Hepatic stellate cell (primary cell): ENCODE measurements around the gene GRIN1.
"Not testable (repeated sequence)": the region's sequence is repeated elsewhere in the genome, so short reads cannot be mapped to it uniquely, and the experiment has no call there.

Experiments
- DNase-seq: peaks from one replicate; pipeline ENCODE4 v3.0.0; 2011; ENCODE audit warnings: low spot score

The GRIN1 gene

DNA sequence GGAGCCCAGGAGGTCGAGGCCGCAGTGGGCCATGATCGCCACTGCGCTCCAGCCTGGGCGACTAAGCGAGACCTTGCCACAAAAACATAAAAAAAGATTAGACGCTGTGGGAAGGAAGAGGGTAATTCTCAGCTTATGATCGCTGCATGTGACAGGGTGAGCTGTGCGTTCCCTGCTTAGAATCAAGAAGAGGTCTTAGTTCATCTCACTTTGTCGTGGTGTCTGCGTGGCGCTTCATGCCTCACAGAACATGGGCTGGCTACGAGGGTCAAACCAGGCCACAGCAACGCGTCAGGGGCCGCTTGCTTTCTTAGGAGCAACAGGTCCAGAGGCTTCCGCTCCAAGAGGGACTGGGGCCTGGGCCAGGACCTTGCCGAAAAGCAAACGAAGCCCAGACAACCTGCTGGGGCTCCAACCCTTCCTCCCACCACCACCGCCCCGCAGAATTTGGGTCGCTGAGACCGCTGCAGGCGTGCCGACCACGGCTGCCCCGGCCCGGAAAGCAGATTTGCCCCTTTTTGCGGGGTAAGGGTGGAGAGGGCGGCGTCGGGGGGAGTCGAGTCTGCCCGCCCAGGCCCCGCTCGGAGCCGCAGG, 10.0 kb upstream of the GRIN1 start:
- no peak for DNase-seq

- peak; percentile 98 for DNase-seq
Observed at GRCh38 chr9:137129456-137130175, 9.3 kb upstream of the GRIN1 start.

DNA sequence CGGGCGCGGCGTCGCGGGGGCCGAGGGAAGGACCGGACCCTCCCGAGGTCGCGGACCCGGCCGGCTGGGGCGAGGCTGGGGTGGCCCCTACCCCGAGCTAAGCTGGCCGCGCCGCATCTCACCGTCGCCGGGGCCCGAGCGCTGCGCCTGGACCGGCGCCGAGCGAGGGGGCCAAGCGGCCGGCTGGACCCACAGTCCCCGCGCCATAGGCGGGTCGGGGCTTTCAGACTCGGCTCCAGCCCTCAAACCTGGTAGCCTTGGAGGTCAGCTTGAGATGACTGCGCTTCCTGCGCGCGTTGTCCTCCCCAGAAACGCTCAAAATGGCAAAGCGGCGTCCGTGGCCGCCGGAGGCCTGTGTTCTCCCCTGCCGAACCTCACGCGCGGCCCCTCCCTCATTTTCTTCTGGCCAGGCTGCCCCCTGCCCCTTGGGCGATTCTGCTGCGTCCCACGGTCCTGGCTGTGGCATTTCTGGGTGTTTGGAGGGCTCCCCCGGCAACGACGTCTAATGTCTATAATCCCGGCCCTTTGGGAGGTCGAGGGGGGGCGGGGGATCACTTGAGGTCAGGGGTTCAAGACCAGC, 8.7 kb upstream of the GRIN1 start:
- no peak for DNase-seq

DNA sequence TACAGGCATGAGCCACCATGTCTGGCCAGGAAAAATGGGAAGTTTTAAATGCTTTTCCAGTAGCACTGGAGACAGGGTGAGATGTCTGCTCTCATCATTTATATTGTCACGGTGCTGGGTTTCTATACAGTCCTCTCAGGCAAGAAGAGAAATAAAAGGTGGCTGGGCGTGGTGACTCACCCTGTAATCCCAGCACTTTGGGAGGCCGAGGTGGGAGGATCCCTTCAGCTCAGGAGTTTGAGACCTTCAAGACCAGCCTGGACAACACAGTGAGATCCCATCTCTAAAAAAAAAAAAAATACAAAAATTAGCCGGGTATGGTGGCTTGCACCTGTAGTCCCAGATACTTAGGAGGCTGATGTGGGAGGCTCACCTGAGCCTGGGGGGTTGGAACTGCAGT, 4.8 kb upstream of the GRIN1 start:
- no peak for DNase-seq

DNA sequence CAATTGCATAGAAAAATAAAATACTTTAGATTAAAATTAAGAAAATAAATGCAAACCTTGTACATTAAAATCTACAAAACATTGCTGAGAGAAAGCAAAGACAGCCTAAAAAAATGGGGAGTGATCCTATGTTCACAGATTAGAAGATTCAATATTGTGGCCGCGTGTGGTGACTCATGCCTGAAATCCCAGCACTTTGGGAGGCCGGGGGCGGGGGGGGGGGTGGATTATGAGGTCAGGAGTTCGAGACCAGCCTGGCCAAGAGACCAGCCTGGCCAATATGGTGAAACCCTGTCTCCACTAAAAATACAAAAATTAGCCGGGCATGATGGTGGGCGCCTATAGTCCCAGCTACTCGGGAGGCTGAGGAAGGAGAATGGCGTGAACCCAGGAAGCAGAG, 3.8 kb upstream of the GRIN1 start:
- DNase-seq: not testable (repeated sequence)

DNA sequence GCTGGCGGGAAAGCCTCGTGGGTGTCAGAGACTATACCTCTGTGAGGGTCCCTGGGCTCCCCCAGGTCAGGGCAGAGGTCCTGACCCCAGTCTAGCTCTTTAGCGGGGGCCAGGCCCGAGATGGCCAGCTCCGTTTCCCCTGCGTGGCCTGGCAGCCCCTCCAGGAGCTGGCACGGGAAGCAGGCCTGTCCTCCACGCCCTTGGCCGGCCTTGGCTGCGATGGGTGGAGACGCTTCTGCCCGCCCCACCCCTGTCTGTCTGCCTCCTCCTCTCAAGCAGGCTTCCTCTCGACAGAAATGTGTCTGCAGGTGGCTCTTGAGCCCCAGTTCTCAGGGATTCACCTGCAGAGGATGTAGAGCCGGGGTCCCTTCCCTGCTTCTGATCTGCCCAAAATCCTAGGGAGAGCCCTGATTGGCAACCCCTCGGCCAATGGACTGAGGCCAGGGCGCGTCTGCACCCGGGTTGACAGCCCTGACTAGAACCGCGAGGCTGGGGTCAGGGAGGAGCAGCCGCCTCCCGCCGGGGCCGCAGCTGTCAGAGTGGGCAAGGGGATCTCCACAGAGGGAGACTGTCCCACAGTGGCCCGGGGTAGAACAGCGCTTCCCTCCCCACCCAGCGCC, 2.6 kb upstream of the GRIN1 start:
- DNase-seq: no peak

- no peak for DNase-seq
Observed at GRCh38 chr9:137136881-137137607, 1.9 kb upstream of the GRIN1 start.

DNA sequence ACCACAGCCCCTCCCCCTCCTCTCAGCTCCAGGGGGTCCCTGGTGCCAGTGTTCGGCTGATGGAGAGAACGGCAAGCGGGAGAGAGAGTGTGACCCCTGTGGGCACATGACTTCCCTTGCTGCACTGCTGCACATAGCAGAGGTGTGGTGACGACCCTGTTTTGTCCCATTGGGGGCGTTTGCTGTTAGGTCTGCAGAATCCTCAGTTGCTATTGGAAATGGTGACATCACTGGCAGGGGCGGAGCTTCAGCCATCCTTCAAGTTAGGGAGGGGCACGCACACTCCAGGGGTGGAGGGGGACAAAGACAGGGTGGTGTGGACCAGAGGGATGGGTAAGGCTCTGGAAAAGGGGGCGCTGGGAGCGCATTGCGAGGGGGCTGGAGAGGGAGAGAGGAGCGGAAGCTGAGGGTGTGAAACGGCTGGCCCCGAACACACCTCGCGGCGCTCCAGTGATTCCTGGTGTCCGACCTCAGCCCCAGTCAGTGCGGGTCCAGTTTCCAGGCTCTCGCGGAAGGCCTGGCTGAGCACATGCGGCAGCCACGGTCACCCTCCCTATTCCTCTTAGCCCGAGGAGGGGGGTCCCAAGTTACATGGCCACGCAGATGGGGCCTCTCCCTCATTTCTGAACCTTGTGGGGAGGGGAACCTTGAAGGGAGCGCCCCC, 764 bp upstream of the GRIN1 start:
- DNase-seq: no peak

DNA sequence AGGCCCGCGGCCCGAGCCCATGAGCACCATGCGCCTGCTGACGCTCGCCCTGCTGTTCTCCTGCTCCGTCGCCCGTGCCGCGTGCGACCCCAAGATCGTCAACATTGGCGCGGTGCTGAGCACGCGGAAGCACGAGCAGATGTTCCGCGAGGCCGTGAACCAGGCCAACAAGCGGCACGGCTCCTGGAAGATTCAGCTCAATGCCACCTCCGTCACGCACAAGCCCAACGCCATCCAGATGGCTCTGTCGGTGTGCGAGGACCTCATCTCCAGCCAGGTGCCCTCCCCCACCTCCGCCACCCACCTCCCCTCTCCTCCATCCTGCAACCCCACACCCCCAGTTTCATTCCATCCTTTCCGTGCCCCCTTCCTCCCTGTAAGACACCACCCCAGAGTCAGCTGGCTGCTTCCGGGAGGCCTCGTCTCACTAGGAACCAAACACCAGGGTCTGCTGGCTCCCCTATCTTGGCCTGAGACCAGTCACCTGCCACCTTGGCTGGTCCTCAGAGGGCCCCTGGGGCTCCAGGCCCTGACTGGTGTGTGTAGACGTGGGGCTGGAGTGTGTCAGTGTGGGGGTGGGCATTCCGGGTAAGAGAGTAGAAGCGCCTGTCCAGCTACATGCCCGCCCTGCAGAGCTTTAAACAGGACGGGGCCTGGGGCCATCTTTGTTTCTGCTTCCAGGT, 655 bp downstream of the GRIN1 start:
- no peak for DNase-seq

DNA sequence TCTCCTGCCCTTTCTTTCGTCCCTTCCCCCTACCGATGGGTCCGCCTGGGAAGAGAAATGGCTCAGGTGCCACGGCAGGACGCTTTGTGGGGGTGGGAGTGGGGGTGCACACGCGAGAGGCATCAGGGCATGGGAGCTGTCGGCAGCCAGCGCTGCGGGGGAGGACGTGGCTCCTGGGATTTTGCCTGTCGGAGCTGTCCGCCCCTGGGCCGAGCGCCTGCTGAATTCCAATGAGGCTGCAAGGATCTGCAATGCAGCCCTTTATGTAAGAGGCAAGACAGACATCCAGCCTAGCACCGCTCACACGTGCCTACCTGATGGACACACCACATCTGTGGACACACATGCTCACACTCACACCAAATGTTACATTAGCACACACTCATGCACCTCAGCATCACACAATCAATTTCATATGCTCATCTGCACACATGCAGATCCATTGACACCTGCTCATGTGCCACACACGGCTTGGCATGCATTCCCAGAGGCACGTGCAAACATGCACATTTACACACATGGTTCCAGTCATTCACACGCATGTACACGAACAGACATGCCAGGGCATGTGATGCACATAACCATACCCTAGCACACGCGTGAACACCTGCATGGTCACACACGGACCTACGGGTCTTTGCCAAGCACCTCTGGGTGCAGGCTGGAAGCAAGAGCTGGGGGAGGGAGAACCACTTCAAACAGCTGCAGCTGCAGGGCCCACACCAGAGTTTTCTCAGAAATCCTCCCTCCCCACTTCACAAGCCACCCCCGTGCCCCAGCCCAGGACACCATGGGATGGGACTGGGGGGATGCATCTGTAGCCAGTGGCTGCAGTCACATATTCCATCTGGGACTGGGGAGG, 1.4 kb downstream of the GRIN1 start:
- DNase-seq: no peak

GRCh38 chr9:137141050-137141810, 2.3 kb downstream of the GRIN1 start:
- DNase-seq: no peak

DNA sequence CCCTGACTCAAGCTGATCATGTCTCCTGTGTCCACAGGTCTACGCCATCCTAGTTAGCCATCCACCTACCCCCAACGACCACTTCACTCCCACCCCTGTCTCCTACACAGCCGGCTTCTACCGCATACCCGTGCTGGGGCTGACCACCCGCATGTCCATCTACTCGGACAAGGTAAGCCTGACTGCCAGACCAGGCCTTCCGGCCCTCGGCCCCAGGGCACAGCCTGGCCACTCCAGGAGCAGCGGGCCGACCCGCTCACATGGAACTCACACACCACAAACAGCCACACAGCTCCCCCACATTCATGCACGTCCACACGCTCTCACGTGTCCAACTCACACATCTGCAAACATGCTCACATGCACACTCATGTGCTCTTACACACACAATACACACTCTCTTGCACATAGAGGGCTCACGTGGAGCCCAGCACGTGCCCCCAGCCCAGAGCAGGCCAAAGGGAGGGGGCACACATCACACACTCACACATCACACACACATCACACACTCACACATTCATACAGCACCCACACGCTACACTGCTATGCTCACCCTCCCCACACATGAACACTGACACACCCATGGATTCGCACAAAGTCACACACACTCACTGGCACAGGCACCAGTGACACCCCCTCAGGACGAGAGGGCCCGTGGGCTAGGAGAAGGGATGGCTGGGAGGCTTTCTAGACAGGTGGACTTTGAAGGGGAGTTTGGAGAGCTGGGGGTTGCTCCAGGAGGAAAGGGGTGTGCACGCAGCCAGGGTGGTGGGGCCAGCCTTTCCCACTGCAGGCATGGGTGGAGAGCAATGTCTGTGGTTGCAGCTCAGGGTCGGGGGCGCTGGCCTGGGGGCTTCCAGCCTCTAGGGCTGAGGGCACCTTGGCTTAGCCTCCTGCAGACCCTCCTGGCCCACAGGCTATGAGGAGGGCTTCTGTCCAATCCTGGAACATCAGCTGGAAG, 3.3 kb downstream of the GRIN1 start:
- DNase-seq: no peak

- no peak for DNase-seq
Observed at GRCh38 chr9:137143459-137143858, 4.5 kb downstream of the GRIN1 start.

DNA sequence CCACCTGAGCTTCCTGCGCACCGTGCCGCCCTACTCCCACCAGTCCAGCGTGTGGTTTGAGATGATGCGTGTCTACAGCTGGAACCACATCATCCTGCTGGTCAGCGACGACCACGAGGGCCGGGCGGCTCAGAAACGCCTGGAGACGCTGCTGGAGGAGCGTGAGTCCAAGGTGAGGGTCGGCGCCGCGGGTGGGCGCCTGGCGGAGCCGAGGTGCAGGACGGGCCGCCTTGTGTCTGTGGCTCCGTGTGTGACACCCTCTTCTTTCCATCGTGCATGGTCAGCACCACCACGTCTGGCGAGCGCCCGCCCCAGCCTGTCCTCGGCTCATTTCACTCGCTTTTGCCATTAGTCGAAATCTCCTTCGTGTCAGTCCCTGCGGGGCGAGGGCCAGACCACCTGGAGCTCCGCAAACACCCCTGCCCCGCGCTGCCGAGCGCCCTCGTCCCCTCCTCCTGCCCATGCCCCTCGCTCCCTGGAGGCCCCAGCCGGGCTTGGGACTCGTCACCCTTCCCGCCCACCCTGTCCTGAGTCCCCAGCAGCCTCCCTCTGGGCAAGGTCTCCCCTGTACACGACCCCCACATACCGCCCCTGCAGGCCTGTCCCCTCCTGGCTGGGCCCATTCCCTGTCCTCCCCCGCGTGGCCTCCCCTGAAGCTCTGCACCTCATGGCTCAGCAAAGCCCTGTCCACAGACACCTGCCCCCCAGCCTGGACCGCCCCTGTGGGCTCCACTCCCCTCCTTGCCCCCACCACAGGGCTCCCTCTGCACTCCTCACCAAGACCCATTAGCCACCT, 7.0 kb downstream of the GRIN1 start:
- no peak for DNase-seq

DNA sequence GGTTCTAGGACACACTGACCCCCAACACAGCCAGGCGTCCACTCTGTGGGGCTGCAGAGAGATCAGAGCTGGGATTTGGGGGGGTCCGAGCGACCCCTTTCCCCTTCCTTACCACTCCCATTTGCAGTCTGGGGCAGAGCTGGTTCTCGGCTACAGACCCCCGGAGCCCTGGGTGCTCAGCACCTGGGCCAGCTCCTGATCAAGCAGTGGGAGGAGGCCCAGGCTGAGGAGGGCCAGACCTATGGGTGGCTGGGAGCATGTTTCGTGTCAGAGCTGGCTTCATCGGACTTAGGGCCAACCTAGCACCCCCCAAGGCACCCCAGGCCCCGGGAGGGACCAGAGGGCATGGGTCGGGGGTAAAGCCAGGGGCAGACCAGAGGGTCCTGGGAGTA, 7.6 kb downstream of the GRIN1 start:
- DNase-seq: no peak

DNA sequence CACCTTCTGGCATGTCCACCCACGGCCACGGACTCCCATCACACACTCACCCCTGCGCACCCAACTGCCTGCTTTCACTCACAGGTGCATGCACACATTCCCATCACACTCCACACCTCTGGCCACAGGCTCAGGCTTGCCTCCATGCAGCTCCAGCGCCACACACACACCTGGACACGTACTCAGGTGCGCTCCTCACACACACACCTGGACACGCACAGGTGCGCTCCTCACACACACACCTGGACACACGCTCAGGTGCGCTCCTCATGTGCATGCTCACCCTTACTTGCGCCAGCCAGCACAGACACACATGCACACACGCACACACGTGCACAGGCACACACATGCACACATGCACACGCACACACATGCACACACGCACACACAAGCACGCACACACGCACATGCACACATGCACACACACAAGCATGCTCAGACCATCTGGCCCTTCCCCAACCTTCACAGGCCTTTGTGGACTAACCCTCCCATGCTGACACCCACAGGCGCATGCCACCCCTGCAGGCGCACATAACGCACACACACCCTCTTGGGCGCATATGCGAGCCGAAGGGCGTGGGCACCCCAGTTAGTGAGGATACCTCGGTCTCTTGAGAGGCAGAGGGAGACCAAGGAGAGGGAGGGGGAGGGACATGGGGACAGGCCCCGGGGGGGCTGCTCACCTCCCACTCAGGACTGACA, 8.3 kb downstream of the GRIN1 start:
- no peak for DNase-seq

DNA sequence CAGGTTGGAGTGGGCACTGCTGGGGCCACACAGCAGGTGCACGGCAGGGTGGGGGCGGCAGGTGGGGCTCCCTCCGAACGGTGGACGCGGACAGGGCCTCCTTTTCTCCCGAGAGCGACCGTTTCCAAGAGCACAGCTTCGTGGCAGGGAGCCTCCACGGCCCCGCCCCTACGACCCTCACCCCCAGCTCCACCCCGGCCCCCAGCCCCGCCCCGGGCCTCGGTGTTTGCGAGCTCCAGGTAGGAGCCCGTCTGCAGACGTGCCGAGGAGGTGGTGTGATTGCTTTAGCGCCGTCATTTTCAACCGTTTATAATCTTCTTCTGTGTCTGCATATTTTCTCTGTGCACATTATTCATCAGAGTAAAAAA, 8.8 kb downstream of the GRIN1 start:
- DNase-seq: no peak
